OCI-LY1 (cell line): ENCODE measurements around the gene UVSSA.

Experiments used
- H2AFZ ChIP-seq: fragments of 200-600 bp; sonication (generic), shearing (Covaris generic); 2 replicates; pipeline ENCODE4 v1.6.0; 2014; ENCODE audit warnings: antibody characterized with exemption, mild to moderate bottlenecking, low read length
- H3F3A ChIP-seq: fragments of 200-600 bp; sonication (generic), shearing (Covaris generic); 2 replicates; pipeline ENCODE4 v1.6.0; 2014; ENCODE audit warnings: mild to moderate bottlenecking, antibody characterized with exemption, low read length, moderate library complexity; ENCODE audit not compliant: insufficient read depth
- H3K27ac ChIP-seq: fragments of 200-600 bp; sonication (generic); 2 replicates; pipeline ENCODE4 v1.5.1; 2014; ENCODE audit warnings: low read length, mixed run types, mild to moderate bottlenecking, low read depth; ENCODE audit not compliant: poor library complexity, severe bottlenecking
- H3K27me3 ChIP-seq: fragments of 200-600 bp; sonication (generic); 2 replicates; pipeline ENCODE4 v1.6.0; 2014; ENCODE audit warnings: antibody characterized with exemption, mild to moderate bottlenecking, low read length, moderate library complexity; ENCODE audit not compliant: insufficient read depth
- H3K36me3 ChIP-seq: fragments of 200-600 bp; sonication (generic); 2 replicates; pipeline ENCODE4 v1.6.1; 2014; ENCODE audit warnings: mild to moderate bottlenecking, antibody characterized with exemption, low read length, moderate library complexity, mixed read lengths; ENCODE audit not compliant: insufficient read depth
- H3K4me1 ChIP-seq: fragments of 200-600 bp; sonication (generic); 2 replicates; pipeline ENCODE4 v1.5.1; 2014; ENCODE audit warnings: mild to moderate bottlenecking, low read length, moderate library complexity; ENCODE audit not compliant: insufficient read depth, severe bottlenecking
- H3K4me2 ChIP-seq: fragments of 200-600 bp; sonication (generic), shearing (Covaris generic); 2 replicates; pipeline ENCODE4 v1.6.1; 2014; ENCODE audit warnings: low read length
- H3K4me3 ChIP-seq: fragments of 200-600 bp; sonication (generic); 2 replicates; pipeline ENCODE4 v1.5.1; 2014; ENCODE audit warnings: low read length, low read depth, mild to moderate bottlenecking, mixed read lengths; ENCODE audit not compliant: poor library complexity, severe bottlenecking
- H3K79me2 ChIP-seq: fragments of 200-600 bp; shearing (Covaris generic); 2 replicates; pipeline ENCODE4 v1.6.1; 2016; ENCODE audit warnings: mixed run types, low read length, mixed read lengths; ENCODE audit not compliant: insufficient read depth
- H3K9ac ChIP-seq: fragments of 200-600 bp; sonication (generic), shearing (Covaris generic); 2 replicates; pipeline ENCODE4 v1.6.1; 2014; ENCODE audit warnings: mild to moderate bottlenecking, low read length, mixed read lengths
- H3K9me2 ChIP-seq: fragments of 200-600 bp; sonication (generic), shearing (Covaris generic); 2 replicates; pipeline ENCODE4 v1.6.1; 2014; ENCODE audit warnings: low read depth, mild to moderate bottlenecking, low read length, mixed read lengths
- H3K9me3 ChIP-seq: fragments of 200-600 bp; shearing (Covaris generic); 2 replicates; pipeline ENCODE4 v1.6.1; 2014; ENCODE audit warnings: low read length, mixed read lengths
- H4K20me1 ChIP-seq: fragments of 200-600 bp; sonication (generic), shearing (Covaris generic); 2 replicates; pipeline ENCODE4 v1.6.0; 2016; ENCODE audit warnings: mild to moderate bottlenecking, low read length; ENCODE audit not compliant: insufficient read depth
- CTCF ChIP-seq: fragments of 200-600 bp; sonication (generic), shearing (Covaris generic); IDR thresholded peaks from 2 replicates; pipeline ENCODE4 v1.5.1; 2017; ENCODE audit warnings: mild to moderate bottlenecking, antibody characterized with exemption, low read length, moderate library complexity, mixed read lengths
- EZH2 ChIP-seq: fragments of 200-600 bp; sonication (generic), shearing (Covaris generic); IDR thresholded peaks from 2 replicates; pipeline ENCODE4 v1.8.0; 2017; ENCODE audit warnings: borderline replicate concordance, mixed run types, mild to moderate bottlenecking, antibody characterized with exemption, low read length, moderate library complexity, mixed read lengths

UVSSA gene

GRCh38 chr4:1413204-1413663 is 66.2 kb downstream of the UVSSA start:
- H3K4me2 ChIP-seq, result no peak overlapping the region
- TF ChIP-seq EZH2 (no peak), CTCF (no peak)
- H3K9me3 ChIP-seq, result no peaks in the 10 kb centered on the region
- no peak overlapping the region for H3K9ac ChIP-seq
- H3K27me3 ChIP-seq, result no peaks in the 10 kb centered on the region
- H3F3A ChIP-seq, result no peaks in the 10 kb centered on the region
- H3K36me3 ChIP-seq, result no peaks in the 10 kb centered on the region
- no peaks in the 10 kb centered on the region for H3K4me1 ChIP-seq
- H3K9me2 ChIP-seq, result no peaks in the 10 kb centered on the region
- H4K20me1 ChIP-seq, result no peaks in the 10 kb centered on the region
- H3K79me2 ChIP-seq, result no peaks in the 10 kb centered on the region
- H3K27ac ChIP-seq, result no peak overlapping the region
- no peak overlapping the region for H2AFZ ChIP-seq
- no peak overlapping the region for H3K4me3 ChIP-seq

GRCh38 chr4:1413687-1414479 is 66.9 kb downstream of the UVSSA start:
- no peaks in the 10 kb centered on the region for H3K9me2 ChIP-seq
- H3K4me1 ChIP-seq, result no peaks in the 10 kb centered on the region
- no peaks in the 10 kb centered on the region for H4K20me1 ChIP-seq
- TF ChIP-seq EZH2, result no peak
- TF ChIP-seq CTCF, result no peak
- H3K79me2 ChIP-seq, result no peaks in the 10 kb centered on the region
- H3K9me3 ChIP-seq, result no peaks in the 10 kb centered on the region
- no peak overlapping the region for H3K4me3 ChIP-seq
- no peaks in the 10 kb centered on the region for H3F3A ChIP-seq
- no peak overlapping the region for H2AFZ ChIP-seq
- H3K27me3 ChIP-seq, result no peaks in the 10 kb centered on the region
- no peak overlapping the region for H3K27ac ChIP-seq
- no peaks in the 10 kb centered on the region for H3K36me3 ChIP-seq
- no peak overlapping the region for H3K4me2 ChIP-seq
- no peak overlapping the region for H3K9ac ChIP-seq

- no peaks in the 10 kb centered on the region for H3K27me3 ChIP-seq
- H3K27ac ChIP-seq, result no peak overlapping the region
- no peak overlapping the region for H3K4me2 ChIP-seq
- no peak overlapping the region for H3K4me3 ChIP-seq
- H3K9me2 ChIP-seq, result no peaks in the 10 kb centered on the region
- no peaks in the 10 kb centered on the region for H4K20me1 ChIP-seq
- H3K4me1 ChIP-seq, result no peaks in the 10 kb centered on the region
- TF ChIP-seq EZH2 (no peak), CTCF (no peak)
- H3K36me3 ChIP-seq, result no peaks in the 10 kb centered on the region
- H3K9me3 ChIP-seq, result no peaks in the 10 kb centered on the region
- H3K9ac ChIP-seq, result no peak overlapping the region
- no peak overlapping the region for H2AFZ ChIP-seq
- H3K79me2 ChIP-seq, result no peaks in the 10 kb centered on the region
- H3F3A ChIP-seq, result no peaks in the 10 kb centered on the region
Observed at GRCh38 chr4:1414831-1415680, 68.0 kb downstream of the UVSSA start.
